ENCODE measurements around the gene FAM222A.

Gene FAM222A

DNA sequence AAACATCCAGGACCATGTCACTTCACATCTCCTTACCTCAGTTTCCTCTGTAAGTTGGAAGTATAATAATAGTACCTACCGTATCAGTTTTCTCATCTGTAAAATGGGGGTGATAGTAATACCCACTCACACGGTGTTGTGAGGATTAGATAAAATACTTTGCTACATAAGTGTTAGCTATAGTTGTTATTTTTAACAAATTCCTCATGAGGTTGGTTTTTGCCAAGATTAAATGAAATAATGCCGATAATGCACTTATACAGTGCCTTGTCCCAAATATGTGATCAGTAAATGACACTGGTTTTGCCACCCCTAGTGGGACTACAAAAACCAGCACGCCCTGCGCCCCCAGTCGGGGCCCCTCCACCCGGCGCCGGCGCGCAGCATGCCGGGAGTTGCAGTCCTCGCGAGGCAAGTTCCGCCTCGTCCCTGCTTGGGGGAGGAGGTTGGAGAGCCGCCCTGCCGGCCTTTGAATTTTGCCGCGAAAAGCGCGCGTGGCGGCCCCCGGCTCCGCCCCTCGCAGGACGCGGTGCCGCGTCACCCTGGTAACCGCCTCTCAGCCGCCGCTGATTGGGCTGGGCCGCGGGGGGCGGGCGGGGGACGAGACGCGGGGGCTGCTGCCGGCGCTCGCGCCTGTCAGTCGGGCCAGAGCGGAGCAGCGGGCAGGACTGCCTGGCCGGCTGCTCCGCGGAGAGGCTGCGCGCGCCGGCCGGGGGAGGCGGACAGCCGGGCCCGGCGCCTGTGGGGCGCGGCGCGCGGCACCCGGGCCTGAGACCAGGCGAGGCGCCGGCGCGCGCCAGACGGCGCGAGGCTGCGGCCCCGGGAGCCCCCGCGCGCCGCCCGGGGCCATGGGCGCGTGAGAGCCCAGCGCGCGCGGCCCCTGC is at the start of gene FAM222A:
TSS of gene FAM222A (plus strand) at position 639 of the 884 bp plus-strand sequence. CDS start 30,322 bp downstream, outside the sequence.
- peak; percentile 98 for DNase-seq
- in situ Hi-C loops (cut with HindIII; ENCODE audit: low pct_ligation_motif_present, low pct_unique_long_range_greater_than_20kb, low sequenced_read_pairs), result no loop called here

DNA sequence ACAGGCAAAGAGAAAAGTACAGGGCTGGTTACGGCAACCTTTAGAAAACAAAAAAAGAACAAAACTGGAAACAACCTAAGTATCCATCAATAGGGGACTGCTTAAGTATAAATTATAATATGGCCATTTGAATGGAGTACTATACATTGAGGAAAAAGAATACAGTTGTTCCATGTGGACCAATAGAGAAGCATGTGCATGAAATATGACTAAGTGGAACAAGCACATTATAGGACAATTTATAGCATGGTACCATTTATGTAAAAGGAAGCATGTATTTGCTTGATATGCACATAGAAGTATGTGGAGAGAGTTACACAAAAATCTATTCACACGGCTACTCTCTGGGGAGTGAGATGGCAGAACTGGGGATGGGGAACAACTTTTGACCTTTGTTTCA is 49.2 kb upstream of the FAM222A start:
- in situ Hi-C loops (cut with HindIII; ENCODE audit: low pct_ligation_motif_present, low pct_unique_long_range_greater_than_20kb, low sequenced_read_pairs), result no loop called here
- no peak for DNase-seq

DNA sequence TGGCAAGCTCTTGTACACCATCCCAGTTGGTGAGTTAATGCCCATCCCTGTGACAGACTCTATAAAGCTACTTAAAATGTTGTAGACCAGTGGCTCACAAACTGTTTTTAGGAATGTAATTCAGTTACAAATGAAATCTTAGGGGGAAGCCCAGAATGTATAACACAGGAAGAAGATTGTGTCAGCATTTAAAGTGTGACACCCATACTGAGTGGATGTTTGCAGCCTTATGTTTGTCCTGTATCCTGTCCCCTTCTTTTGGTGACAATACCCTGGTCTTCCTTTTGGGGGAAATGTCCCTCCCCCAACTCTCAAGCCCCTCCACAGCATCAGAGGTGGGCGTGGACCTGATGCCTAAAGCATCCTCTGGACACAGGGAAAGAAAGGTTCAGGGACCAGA is 47.6 kb upstream of the FAM222A start:
- DNase-seq, result no peak
- in situ Hi-C loops (cut with HindIII; ENCODE audit: low pct_ligation_motif_present, low pct_unique_long_range_greater_than_20kb, low sequenced_read_pairs), result no loop called here

DNA sequence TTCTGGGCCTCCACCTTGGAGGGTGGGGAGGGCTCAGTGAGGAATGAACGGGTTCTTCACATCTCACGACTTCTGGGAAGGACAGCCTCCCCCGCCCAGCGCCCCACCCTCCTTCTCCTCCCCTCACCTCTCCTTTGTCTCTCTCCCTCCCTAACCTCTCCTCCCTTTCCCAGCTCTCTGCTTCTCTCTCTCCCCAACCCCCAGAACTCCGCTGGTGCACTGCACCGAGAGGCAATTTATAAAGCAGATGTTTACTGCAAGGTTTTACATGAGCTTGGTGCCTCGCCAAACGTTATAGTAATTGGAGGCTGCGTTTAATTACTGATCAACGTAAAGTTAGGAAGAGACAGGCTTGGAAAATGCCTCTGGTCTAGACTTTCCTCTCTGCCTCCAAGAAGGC is 42.9 kb upstream of the FAM222A start:
- no peak for DNase-seq
- in situ Hi-C loops (cut with HindIII; ENCODE audit: low pct_ligation_motif_present, low pct_unique_long_range_greater_than_20kb, low sequenced_read_pairs), result no loop called here

DNA sequence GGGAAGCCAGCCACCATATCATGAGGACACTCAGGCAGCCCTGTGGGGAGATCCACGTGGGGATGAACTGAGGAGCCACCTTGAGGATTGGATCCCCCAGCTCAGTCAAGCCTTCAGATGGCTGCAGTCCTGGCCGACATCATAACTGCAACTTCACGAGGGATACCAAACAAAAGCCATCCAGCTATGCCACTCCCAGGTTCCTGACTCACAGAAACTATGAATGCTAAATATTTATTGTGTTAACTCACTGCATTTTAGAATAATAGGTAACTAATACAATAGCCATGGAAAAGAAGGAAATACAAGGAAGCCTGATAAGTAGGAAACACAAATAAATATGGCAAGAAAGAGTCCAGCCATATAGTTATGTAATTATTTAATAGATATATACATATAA is 42.1 kb upstream of the FAM222A start:
- DNase-seq, result no peak
- in situ Hi-C loops (cut with HindIII; ENCODE audit: low pct_ligation_motif_present, low pct_unique_long_range_greater_than_20kb, low sequenced_read_pairs), result no loop called here

DNA sequence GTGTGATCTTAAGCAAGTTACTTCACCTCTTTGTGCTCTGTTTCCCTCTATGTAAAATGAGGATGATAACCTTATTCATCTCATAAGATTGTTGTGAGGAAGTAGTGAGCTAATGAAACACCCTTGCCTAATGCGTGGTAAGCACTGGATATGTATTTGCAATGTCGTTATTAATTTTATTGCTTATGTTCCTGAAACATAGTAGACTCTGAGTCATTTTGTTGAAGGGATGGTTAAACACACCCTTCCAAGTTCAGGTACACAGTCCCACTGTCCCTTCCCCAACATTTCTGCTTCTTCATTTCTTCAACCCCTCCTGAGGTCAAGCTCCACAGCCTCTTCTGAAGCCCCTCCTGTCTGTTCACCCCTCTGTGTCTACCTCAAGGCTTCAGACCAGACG is 40.2 kb upstream of the FAM222A start:
- no peak for DNase-seq

DNA sequence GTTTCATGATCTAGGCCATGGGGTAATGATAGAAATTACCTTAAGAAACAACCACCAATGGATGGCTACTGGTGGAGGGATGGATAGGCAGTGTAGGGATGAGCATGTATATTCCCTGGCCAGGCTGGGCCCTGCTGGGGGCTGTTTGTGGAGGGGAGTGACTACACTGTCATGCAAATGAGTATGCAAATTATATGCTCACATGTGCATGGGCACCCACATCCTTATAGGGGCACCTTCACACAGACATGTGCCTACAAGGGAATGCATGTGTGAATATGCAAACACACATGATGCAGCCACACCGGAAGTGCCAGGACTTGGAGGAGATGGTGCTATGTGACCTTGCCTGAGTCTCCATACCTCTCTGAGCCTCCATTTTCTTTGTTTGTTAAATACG is 39.7 kb upstream of the FAM222A start:
- in situ Hi-C loops (cut with HindIII; ENCODE audit: low pct_ligation_motif_present, low pct_unique_long_range_greater_than_20kb, low sequenced_read_pairs), result no loop called here
- no peak for DNase-seq

More for the DNA sequence above, 40.2 kb upstream of the FAM222A start:
- in situ Hi-C loops (cut with HindIII; ENCODE audit: low pct_ligation_motif_present, low pct_unique_long_range_greater_than_20kb, low sequenced_read_pairs), result no loop called here

DNA sequence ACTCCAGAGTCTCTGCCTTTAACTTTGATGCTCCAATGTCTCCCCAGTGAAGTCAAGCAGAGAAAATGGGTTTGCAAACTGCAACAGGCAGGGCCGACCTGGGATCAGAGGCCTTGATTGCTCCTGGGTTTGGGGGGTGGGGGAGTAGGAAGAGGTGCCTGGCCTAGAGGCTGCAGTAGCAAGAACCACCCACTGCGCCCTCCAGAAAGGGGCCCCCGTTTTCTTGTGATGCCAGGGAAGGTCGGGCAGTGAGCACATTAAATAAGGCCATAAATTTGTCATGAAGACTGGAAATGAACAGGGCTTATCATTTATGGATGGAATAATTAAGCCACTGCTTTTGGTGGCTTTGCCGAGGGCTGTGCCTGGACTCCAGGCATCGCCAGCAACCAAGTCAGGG is 38.2 kb upstream of the FAM222A start:
- DNase-seq, result no peak
- in situ Hi-C loops (cut with HindIII; ENCODE audit: low pct_ligation_motif_present, low pct_unique_long_range_greater_than_20kb, low sequenced_read_pairs), result no loop called here

DNA sequence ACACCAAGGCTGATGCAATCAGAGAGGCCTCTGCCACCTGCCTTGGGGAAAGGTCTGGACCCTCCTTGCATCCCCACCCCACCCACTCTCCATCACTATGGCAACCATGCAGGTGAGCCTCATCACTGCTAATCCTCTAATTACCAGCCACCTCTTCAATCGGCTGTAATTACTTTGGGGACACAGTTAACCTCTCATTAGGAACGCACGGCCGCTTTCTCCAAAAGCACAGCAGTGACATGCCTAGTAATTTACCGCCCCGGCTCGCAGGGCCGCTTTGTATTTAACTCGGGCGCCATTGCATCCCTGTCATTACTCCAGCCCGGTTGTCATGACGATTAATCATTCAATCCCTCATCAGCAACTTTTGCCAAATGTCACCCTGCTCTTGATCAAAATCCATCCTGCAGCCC is 36.3 kb upstream of the FAM222A start:
- in situ Hi-C loops (cut with HindIII; ENCODE audit: low pct_ligation_motif_present, low pct_unique_long_range_greater_than_20kb, low sequenced_read_pairs), result no loop called here
- no peak for DNase-seq

DNA sequence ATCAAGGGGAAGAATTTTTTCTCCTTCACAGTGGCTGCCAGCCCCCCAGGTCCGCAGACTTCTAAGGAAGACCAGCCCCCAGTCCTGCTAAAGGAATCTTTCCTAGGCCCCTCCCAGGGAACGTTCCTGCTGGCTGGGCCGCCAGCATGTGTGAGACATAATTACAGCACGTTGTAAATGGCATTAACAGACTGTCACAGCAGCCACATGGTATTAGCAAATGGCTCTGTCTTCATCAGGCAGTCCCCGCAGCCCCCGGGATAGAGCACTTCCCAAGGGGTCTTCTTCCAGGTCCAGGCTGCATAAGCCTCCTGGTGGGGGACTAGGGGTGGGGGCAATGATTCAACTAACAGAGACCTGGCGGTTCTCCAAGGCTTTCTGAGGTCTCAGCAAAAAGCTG is 34.9 kb upstream of the FAM222A start:
- in situ Hi-C loops (cut with HindIII; ENCODE audit: low pct_ligation_motif_present, low pct_unique_long_range_greater_than_20kb, low sequenced_read_pairs), result no loop called here
- no peak for DNase-seq

DNA sequence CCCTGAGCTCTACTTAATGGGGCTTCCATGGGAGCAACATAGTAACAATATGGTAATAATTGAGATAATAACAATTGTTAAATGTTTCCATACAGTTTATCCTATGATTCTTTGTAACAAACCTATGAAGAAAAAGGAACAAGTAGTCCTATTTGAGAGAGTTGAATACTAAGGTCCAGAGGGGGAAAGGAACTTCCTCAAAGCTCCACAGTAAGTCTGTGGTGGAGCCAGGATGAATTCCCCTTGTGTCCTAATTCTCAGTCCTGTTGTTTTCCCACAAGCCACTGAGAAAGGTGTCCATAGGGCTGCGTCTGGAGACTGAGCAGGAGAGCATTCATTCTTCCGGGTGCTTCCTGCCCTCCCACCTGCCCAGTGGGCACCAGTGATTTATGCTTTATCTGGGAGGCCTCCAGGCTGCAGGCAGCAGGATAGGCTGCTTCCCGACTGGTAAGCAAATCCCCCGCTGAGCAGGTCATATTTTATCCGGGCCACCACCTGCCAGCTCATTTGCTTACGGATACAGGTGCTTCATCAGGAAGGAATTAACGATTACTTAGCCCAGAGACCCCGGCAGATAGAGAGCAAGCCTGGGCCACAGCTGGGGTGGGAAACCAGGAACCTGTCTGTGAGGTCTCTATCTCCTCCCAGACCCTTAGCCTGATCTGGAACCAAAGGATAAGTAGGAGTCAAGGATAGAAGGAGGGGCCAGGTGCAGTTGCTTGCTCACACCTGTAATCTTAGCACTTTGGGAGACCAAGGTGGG is 33.9 kb upstream of the FAM222A start:
- DNase-seq, result no peak
- in situ Hi-C loops (cut with HindIII; ENCODE audit: low pct_ligation_motif_present, low pct_unique_long_range_greater_than_20kb, low sequenced_read_pairs), result no loop called here

DNA sequence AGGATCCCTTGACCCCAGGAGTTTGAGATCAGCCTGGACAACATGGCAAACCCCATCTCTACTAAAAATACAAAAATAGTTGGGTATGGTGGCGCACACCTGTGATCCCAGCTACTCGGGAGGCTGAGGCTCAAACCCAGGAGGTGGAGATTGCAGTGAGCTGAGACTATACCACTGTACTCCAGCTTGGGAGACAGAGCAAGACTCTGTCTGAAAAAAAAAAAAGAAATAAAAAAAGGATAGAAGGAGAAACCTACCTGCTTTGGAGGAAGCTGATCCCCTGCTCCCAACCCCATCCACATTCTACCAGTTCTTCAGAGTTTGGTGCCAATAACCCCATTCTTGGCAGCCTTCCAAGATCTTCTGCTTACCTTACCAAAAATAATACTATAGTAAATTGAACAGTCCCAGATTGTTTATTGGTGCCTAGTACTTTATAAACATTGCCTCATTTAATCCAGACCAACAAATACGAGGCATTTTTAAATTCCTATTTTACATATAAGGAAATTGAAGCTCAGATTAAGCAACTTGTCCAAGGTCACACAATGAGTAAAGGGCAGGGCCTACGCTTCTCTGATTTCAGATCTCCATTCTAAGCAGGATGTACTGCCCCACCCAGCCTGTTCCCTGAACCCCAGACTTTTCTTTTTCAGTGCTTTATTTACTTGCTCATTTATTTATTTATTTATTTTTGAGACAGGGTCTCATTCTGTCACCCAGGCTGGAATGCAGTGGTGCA is 33.2 kb upstream of the FAM222A start:
- DNase-seq, result no peak
- in situ Hi-C loops (cut with HindIII; ENCODE audit: low pct_ligation_motif_present, low pct_unique_long_range_greater_than_20kb, low sequenced_read_pairs), result no loop called here

DNA sequence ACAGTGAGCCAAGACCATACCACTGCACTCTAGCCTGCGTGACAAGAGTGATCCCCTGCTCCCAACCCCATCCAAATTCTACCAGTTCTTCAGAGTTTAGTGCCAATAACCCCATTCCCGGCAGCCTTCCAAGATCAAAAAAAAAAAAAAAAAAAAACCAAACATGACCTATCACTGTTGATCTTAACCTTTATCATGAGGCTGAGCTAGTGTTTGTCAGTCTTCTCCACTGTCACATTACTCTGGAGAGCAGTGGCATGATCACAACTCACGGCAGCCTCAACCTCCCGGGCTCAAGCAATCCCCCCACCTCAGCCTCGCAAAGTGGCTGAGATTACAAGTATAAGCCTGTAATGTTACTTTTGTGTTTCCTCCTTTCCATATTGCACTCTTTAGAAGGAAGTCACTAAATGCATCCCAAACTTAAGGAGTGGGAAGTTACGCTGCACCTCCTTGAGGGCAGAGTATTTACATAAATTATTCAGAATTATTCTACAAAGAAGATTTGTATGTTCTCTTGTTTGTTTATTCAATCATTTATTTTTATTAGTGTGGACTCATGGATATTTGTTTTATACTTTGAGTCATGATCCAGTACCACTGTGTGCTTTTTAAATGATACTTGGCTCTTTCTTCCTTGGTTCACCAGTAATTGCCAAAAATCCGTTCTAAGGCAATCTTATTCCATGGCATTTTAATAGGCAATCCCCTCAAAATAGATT is 31.5 kb upstream of the FAM222A start:
- DNase-seq, result no peak
- in situ Hi-C loops (cut with HindIII; ENCODE audit: low pct_ligation_motif_present, low pct_unique_long_range_greater_than_20kb, low sequenced_read_pairs), result no loop called here

DNA sequence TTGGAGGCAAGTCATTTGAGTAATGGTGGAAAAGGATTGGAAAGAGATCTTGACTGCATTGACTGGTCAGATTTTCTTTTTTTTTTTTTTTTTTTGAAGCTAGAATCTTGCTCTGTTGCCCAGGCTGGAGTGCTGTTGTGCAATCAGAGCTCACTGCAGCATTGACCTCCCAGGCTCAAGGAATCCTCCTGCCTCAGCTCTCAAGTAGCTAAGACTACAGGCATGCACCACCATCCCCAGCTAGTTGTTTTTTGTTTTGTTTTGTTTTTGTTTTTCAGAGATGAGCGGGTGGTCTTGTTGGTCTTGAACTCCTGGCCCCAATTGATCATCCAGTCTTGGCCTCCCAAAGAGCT is 30.9 kb upstream of the FAM222A start:
- DNase-seq, result no peak
- in situ Hi-C loops (cut with HindIII; ENCODE audit: low pct_ligation_motif_present, low pct_unique_long_range_greater_than_20kb, low sequenced_read_pairs), result no loop called here

DNA sequence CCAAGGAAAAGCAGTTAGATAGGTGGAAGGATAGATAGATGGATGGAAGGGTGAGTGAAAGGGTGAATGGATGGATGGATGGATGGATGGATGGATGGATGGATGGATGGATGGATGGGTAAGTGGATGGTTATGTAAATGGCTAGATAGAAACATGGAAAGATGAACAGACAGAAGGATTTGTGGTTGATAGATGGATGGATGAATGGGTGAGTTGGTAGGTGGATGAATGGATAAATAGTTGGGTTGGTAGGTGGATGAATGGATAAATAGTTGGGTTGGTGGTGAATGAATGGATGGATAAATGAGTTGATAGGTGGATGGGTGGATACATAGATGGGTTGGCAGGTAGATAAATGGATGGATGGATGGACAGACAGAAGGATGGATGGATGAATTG is 30.3 kb upstream of the FAM222A start:
- in situ Hi-C loops (cut with HindIII; ENCODE audit: low pct_ligation_motif_present, low pct_unique_long_range_greater_than_20kb, low sequenced_read_pairs), result no loop called here
- no peak for DNase-seq

DNA sequence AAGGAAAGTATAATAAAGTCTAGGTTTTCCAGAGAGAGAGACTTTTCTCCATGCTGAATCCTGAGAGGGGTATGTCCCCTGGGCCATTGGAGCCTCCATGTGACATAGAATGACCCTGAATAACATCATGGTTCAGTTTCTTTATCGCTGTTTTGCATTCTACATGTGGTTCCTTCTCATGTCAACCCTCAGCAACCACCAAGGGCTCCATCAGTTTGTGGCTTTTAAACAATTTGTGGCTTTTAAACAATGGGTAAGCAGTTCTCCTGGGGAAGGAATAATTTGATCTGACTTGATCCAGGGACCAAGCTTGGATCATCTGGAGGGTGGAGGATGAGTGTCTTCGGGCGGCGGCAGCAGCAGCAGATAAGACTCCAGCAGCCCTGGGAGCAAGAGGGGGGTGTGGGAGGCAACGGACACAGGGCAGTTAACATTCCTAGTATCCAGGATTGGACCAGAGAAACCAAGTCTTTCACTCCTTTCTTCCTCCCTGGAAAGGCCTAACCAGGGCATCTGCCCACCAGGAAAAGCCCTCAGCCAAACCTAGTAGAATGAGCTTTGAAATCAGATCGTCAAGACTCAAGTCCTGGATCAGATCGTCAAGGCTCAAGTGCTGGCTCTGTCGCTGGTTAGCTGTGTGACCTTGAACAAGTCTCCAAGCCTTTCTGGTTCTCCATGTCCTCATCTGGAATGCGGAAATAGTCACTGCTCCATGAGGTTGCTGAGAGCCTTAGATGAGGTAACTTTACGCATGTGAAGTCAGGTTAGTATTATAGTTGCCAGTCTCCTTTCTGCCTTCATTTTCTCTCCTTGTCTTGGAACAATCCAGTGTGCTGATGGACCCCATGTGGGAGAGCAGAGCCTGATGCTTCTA is 27.8 kb upstream of the FAM222A start:
- in situ Hi-C loops (cut with HindIII; ENCODE audit: low pct_ligation_motif_present, low pct_unique_long_range_greater_than_20kb, low sequenced_read_pairs), result no loop called here
- DNase-seq, result no peak

DNA sequence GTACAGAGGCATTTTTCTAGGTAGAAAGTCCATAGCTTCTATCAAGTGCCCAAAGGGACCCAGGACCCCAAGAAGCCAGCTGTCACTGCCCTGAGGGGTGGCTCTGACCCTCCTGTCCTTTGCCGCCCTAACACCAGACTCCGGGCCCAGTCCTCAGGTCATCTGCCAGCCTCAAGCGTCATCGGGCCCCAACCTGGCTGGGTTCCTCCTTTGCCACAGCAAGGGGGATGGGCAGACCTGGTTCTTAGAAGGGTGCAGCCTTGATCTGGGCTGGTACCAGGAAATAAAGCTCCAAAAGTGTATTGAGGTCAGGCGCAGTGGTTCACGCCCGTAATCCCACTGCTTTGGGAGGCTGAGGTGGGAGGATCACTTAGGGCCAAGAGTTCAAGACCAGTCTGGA is 27.1 kb upstream of the FAM222A start:
- in situ Hi-C loops (cut with HindIII; ENCODE audit: low pct_ligation_motif_present, low pct_unique_long_range_greater_than_20kb, low sequenced_read_pairs), result no loop called here
- no peak for DNase-seq

DNA sequence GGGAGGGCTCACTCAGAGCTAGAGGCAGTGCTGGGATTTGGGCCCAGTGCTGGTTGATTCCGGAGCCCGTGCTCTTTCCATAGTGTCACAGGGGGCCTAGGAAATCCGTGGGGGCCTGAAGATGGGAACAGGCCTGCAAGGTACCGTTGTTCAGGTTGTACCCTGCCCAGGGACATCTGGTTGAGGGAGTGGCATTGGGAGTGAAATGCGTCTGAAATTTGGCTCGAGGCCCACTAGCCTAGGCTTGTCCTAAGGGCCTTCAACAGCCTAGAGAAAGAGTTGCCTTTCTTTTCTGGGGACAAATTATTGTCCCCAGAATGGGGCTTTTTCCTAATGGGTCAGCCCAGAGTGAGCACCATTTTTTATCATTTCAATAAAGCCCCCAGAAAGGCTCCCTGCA is 26.4 kb upstream of the FAM222A start:
- in situ Hi-C loops (cut with HindIII; ENCODE audit: low pct_ligation_motif_present, low pct_unique_long_range_greater_than_20kb, low sequenced_read_pairs), result no loop called here
- no peak for DNase-seq

Data from ACHN (cell line).